COLO829 (cell line): ENCODE results near the gene NTNG1.

Experiments used
- DNase-seq: peaks from one replicate; pipeline ENCODE4 v3.0.0; 2012; ENCODE audit warnings: low spot score

The NTNG1 gene

GRCh38 chr1:107405236-107405635 is 264.4 kb downstream of the NTNG1 start:
- no peak for DNase-seq

GRCh38 chr1:107407011-107407410 is 266.2 kb downstream of the NTNG1 start:
- DNase-seq, result no peak

- DNase-seq, result no peak
These were observed 272.7 kb downstream of the NTNG1 start for GRCh38 chr1:107413546-107413945.

- no peak for DNase-seq
These were observed 273.1 kb downstream of the NTNG1 start for GRCh38 chr1:107413951-107414350.

- no peak for DNase-seq
These were observed 273.7 kb downstream of the NTNG1 start for GRCh38 chr1:107414550-107414949.

GRCh38 chr1:107415241-107415640 is 274.4 kb downstream of the NTNG1 start:
- DNase-seq, result no peak

GRCh38 chr1:107419003-107419402 is 278.2 kb downstream of the NTNG1 start:
- no peak for DNase-seq

GRCh38 chr1:107422901-107423300 is 282.1 kb downstream of the NTNG1 start:
- no peak for DNase-seq

- peak; percentile 21 for DNase-seq
These were observed 289.8 kb downstream of the NTNG1 start for GRCh38 chr1:107430540-107431228.

- DNase-seq, result no peak
These were observed 291.3 kb downstream of the NTNG1 start for GRCh38 chr1:107432108-107432507.

GRCh38 chr1:107433068-107433467 is 292.2 kb downstream of the NTNG1 start:
- no peak for DNase-seq

GRCh38 chr1:107433635-107434360 is 293.0 kb downstream of the NTNG1 start:
- no peak for DNase-seq

- DNase-seq, result no peak
These were observed 293.5 kb downstream of the NTNG1 start for GRCh38 chr1:107434361-107434693.

GRCh38 chr1:107436552-107437241 is 295.9 kb downstream of the NTNG1 start:
- no peak for DNase-seq

- DNase-seq, result no peak
These were observed 298.7 kb downstream of the NTNG1 start for GRCh38 chr1:107439567-107439966.

- no peak for DNase-seq
These were observed 301.7 kb downstream of the NTNG1 start for GRCh38 chr1:107442551-107442950.

GRCh38 chr1:107443027-107443426 is 302.2 kb downstream of the NTNG1 start:
- DNase-seq, result no peak

- DNase-seq, result no peak
These were observed 303.0 kb downstream of the NTNG1 start for GRCh38 chr1:107443860-107444259.

GRCh38 chr1:107444302-107444701 is 303.5 kb downstream of the NTNG1 start:
- DNase-seq, result no peak

- DNase-seq, result no peak
These were observed 308.5 kb downstream of the NTNG1 start for GRCh38 chr1:107449326-107449725.

GRCh38 chr1:107450899-107451664 is 310.2 kb downstream of the NTNG1 start:
- DNase-seq, result no peak

GRCh38 chr1:107451715-107452114 is 310.9 kb downstream of the NTNG1 start:
- no peak for DNase-seq
